ENCODE results near the gene MTUS2.
"Not testable (repeated sequence)": the region's sequence is repeated elsewhere in the genome, so short reads cannot be mapped to it uniquely, and the experiment has no call there.

The MTUS2 gene

GRCh38 chr13:29196409-29197074 lies 376.4 kb downstream of the MTUS2 start:
- POLR2A ChIA-PET = no interaction called here
- WGBS (ENCODE audit: insufficient coverage) = no CpG with 5 or more reads among the region's 2 CpGs
- H3K4me3 ChIP-seq (ENCODE audit: control insufficient read depth in 1 of 7, extremely low read depth in 1 of 7, insufficient read depth in 4 of 7, low read depth in 2 of 7, low read length in 6 of 7) = no peak overlapping the region
- H3K27me3 ChIP-seq (replicated peaks in 2 of 5; ENCODE audit: control insufficient read depth in 4 of 5, insufficient read depth in 5 of 5, low read length in 4 of 5) = no peaks in the 10 kb centered on the region
- CTCF ChIA-PET = no interaction called here
- no peak for DNase-seq
- H3K36me3 ChIP-seq (ENCODE audit: control insufficient read depth in 4 of 4, insufficient read depth in 4 of 4, low read length in 3 of 4) = no peaks in the 10 kb centered on the region
- H3K9me3 ChIP-seq (ENCODE audit: control extremely low read depth in 1 of 5, control insufficient read depth in 4 of 5, insufficient read depth in 2 of 5, low read depth in 1 of 5, low read length in 4 of 5) = peaks cover 0 to 2% (median 0%) of the 10 kb centered on the region in 5 experiments
- H3K4me1 ChIP-seq (ENCODE audit: control extremely low read depth in 1 of 4, control insufficient read depth in 4 of 4, insufficient read depth in 4 of 4, low read length in 3 of 4) = no peaks in the 10 kb centered on the region
- H3K27ac ChIP-seq (ENCODE audit: insufficient read depth in 1 of 2, low read depth in 1 of 2, low read length in 2 of 2, poor library complexity in 1 of 2, severe bottlenecking in 2 of 2) = no peak overlapping the region

- DNase-seq; POLR2A ChIA-PET; H3K4me1 ChIP-seq (ENCODE audit: control extremely low read depth in 1 of 4, control insufficient read depth in 4 of 4, insufficient read depth in 4 of 4, low read length in 3 of 4); H3K27ac ChIP-seq (ENCODE audit: insufficient read depth in 1 of 2, low read depth in 1 of 2, low read length in 2 of 2, poor library complexity in 1 of 2, severe bottlenecking in 2 of 2); H3K9me3 ChIP-seq (ENCODE audit: control extremely low read depth in 1 of 5, control insufficient read depth in 4 of 5, insufficient read depth in 2 of 5, low read depth in 1 of 5, low read length in 4 of 5); H3K27me3 ChIP-seq (replicated peaks in 2 of 5; ENCODE audit: control insufficient read depth in 4 of 5, insufficient read depth in 5 of 5, low read length in 4 of 5); H3K4me3 ChIP-seq (ENCODE audit: control insufficient read depth in 1 of 7, extremely low read depth in 1 of 7, insufficient read depth in 4 of 7, low read depth in 2 of 7, low read length in 6 of 7); CTCF ChIA-PET; H3K36me3 ChIP-seq (ENCODE audit: control insufficient read depth in 4 of 4, insufficient read depth in 4 of 4, low read length in 3 of 4): not testable (repeated sequence)
- WGBS (ENCODE audit: insufficient coverage) = 87% methylated on average over 5 of the region's 6 CpGs
Observed at GRCh38 chr13:29202753-29203152, 382.6 kb downstream of the MTUS2 start.

GRCh38 chr13:29204651-29205050 lies 384.5 kb downstream of the MTUS2 start:
- H3K9me3 ChIP-seq (ENCODE audit: control extremely low read depth in 1 of 5, control insufficient read depth in 4 of 5, insufficient read depth in 2 of 5, low read depth in 1 of 5, low read length in 4 of 5) = peaks cover 0 to 6% (median 0%) of the 10 kb centered on the region in 5 experiments
- POLR2A ChIA-PET = no interaction called here

GRCh38 chr13:29210676-29211075 lies 390.5 kb downstream of the MTUS2 start:
- Histone ChIP-seq H3K36me3 (ENCODE audit: control insufficient read depth in 4 of 4, insufficient read depth in 4 of 4, low read length in 3 of 4) (no peaks in the 10 kb centered on the region), H3K27ac (ENCODE audit: insufficient read depth in 1 of 2, low read depth in 1 of 2, low read length in 2 of 2, poor library complexity in 1 of 2, severe bottlenecking in 2 of 2) (no peak overlapping the region), H3K4me3 (ENCODE audit: control insufficient read depth in 1 of 7, extremely low read depth in 1 of 7, insufficient read depth in 4 of 7, low read depth in 2 of 7, low read length in 6 of 7) (no peak overlapping the region), H3K27me3 (replicated peaks in 2 of 5; ENCODE audit: control insufficient read depth in 4 of 5, insufficient read depth in 5 of 5, low read length in 4 of 5) (no peaks in the 10 kb centered on the region), H3K4me1 (ENCODE audit: control extremely low read depth in 1 of 4, control insufficient read depth in 4 of 4, insufficient read depth in 4 of 4, low read length in 3 of 4) (no peaks in the 10 kb centered on the region), H3K9me3 (ENCODE audit: control extremely low read depth in 1 of 5, control insufficient read depth in 4 of 5, insufficient read depth in 2 of 5, low read depth in 1 of 5, low read length in 4 of 5) (no peaks in the 10 kb centered on the region)
- 90% methylated on average over 4 of the region's 4 CpGs for WGBS (ENCODE audit: insufficient coverage)
- DNase-seq = no peak
- CTCF ChIA-PET = no interaction called here
- POLR2A ChIA-PET = no interaction called here

More at GRCh38 chr13:29204651-29205050, 384.5 kb downstream of the MTUS2 start:
- H3K27me3 ChIP-seq (replicated peaks in 2 of 5; ENCODE audit: control insufficient read depth in 4 of 5, insufficient read depth in 5 of 5, low read length in 4 of 5) = no peaks in the 10 kb centered on the region
- H3K4me3 ChIP-seq (ENCODE audit: control insufficient read depth in 1 of 7, extremely low read depth in 1 of 7, insufficient read depth in 4 of 7, low read depth in 2 of 7, low read length in 6 of 7) = no peak overlapping the region
- H3K27ac ChIP-seq (ENCODE audit: insufficient read depth in 1 of 2, low read depth in 1 of 2, low read length in 2 of 2, poor library complexity in 1 of 2, severe bottlenecking in 2 of 2) = no peak overlapping the region
- H3K4me1 ChIP-seq (ENCODE audit: control extremely low read depth in 1 of 4, control insufficient read depth in 4 of 4, insufficient read depth in 4 of 4, low read length in 3 of 4) = no peaks in the 10 kb centered on the region
- DNase-seq = no peak
- H3K36me3 ChIP-seq (ENCODE audit: control insufficient read depth in 4 of 4, insufficient read depth in 4 of 4, low read length in 3 of 4) = no peaks in the 10 kb centered on the region
- 94% methylated on average over 13 of the region's 13 CpGs for WGBS (ENCODE audit: insufficient coverage)
- CTCF ChIA-PET = no interaction called here

GRCh38 chr13:29211162-29211561 lies 391.0 kb downstream of the MTUS2 start:
- H3K9me3 ChIP-seq (ENCODE audit: control extremely low read depth in 1 of 5, control insufficient read depth in 4 of 5, insufficient read depth in 2 of 5, low read depth in 1 of 5, low read length in 4 of 5); H3K27ac ChIP-seq (ENCODE audit: insufficient read depth in 1 of 2, low read depth in 1 of 2, low read length in 2 of 2, poor library complexity in 1 of 2, severe bottlenecking in 2 of 2); H3K27me3 ChIP-seq (replicated peaks in 2 of 5; ENCODE audit: control insufficient read depth in 4 of 5, insufficient read depth in 5 of 5, low read length in 4 of 5); H3K36me3 ChIP-seq (ENCODE audit: control insufficient read depth in 4 of 4, insufficient read depth in 4 of 4, low read length in 3 of 4); H3K4me3 ChIP-seq (ENCODE audit: control insufficient read depth in 1 of 7, extremely low read depth in 1 of 7, insufficient read depth in 4 of 7, low read depth in 2 of 7, low read length in 6 of 7); DNase-seq; CTCF ChIA-PET; POLR2A ChIA-PET; H3K4me1 ChIP-seq (ENCODE audit: control extremely low read depth in 1 of 4, control insufficient read depth in 4 of 4, insufficient read depth in 4 of 4, low read length in 3 of 4): not testable (repeated sequence)
- WGBS (ENCODE audit: insufficient coverage) = 93% methylated on average over 5 of the region's 5 CpGs

- no peak overlapping the region for H3K27ac ChIP-seq (ENCODE audit: insufficient read depth in 1 of 2, low read depth in 1 of 2, low read length in 2 of 2, poor library complexity in 1 of 2, severe bottlenecking in 2 of 2)
- WGBS (ENCODE audit: insufficient coverage) = 85% methylated on average over 2 of the region's 5 CpGs
- no peak for DNase-seq
- H3K36me3 ChIP-seq (ENCODE audit: control insufficient read depth in 4 of 4, insufficient read depth in 4 of 4, low read length in 3 of 4) = no peaks in the 10 kb centered on the region
- H3K4me3 ChIP-seq (ENCODE audit: control insufficient read depth in 1 of 7, extremely low read depth in 1 of 7, insufficient read depth in 4 of 7, low read depth in 2 of 7, low read length in 6 of 7) = no peak overlapping the region
- H3K9me3 ChIP-seq (ENCODE audit: control extremely low read depth in 1 of 5, control insufficient read depth in 4 of 5, insufficient read depth in 2 of 5, low read depth in 1 of 5, low read length in 4 of 5) = peaks cover 0 to 21% (median 14%) of the 10 kb centered on the region in 5 experiments
- ChIA-PET CTCF (no interaction called here), POLR2A (no interaction called here)
- H3K4me1 ChIP-seq (ENCODE audit: control extremely low read depth in 1 of 4, control insufficient read depth in 4 of 4, insufficient read depth in 4 of 4, low read length in 3 of 4) = no peaks in the 10 kb centered on the region
- H3K27me3 ChIP-seq (replicated peaks in 2 of 5; ENCODE audit: control insufficient read depth in 4 of 5, insufficient read depth in 5 of 5, low read length in 4 of 5) = no peaks in the 10 kb centered on the region
Observed at GRCh38 chr13:29222458-29222857, 402.3 kb downstream of the MTUS2 start.

GRCh38 chr13:29224206-29224605 lies 404.1 kb downstream of the MTUS2 start:
- 100% methylated on average over 1 of the region's 2 CpGs for WGBS (ENCODE audit: insufficient coverage)
- POLR2A ChIA-PET = no interaction called here
- CTCF ChIA-PET = no interaction called here

More at GRCh38 chr13:29224206-29224605, 404.1 kb downstream of the MTUS2 start:
- H3K27ac ChIP-seq (ENCODE audit: insufficient read depth in 1 of 2, low read depth in 1 of 2, low read length in 2 of 2, poor library complexity in 1 of 2, severe bottlenecking in 2 of 2) = no peak overlapping the region
- H3K36me3 ChIP-seq (ENCODE audit: control insufficient read depth in 4 of 4, insufficient read depth in 4 of 4, low read length in 3 of 4) = no peaks in the 10 kb centered on the region
- H3K27me3 ChIP-seq (replicated peaks in 2 of 5; ENCODE audit: control insufficient read depth in 4 of 5, insufficient read depth in 5 of 5, low read length in 4 of 5) = no peaks in the 10 kb centered on the region
- DNase-seq = no peak
- no peaks in the 10 kb centered on the region for H3K4me1 ChIP-seq (ENCODE audit: control extremely low read depth in 1 of 4, control insufficient read depth in 4 of 4, insufficient read depth in 4 of 4, low read length in 3 of 4)
- no peak overlapping the region for H3K4me3 ChIP-seq (ENCODE audit: control insufficient read depth in 1 of 7, extremely low read depth in 1 of 7, insufficient read depth in 4 of 7, low read depth in 2 of 7, low read length in 6 of 7)
- H3K9me3 ChIP-seq (ENCODE audit: control extremely low read depth in 1 of 5, control insufficient read depth in 4 of 5, insufficient read depth in 2 of 5, low read depth in 1 of 5, low read length in 4 of 5) = peaks cover 0 to 18% (median 14%) of the 10 kb centered on the region in 5 experiments

All from common myeloid progenitor, CD34-positive (primary cell).